H1 (cell line): Measurements from ENCODE around the gene NLRP6. TPM values are rescaled to one million over a fixed set of nuclear protein-coding genes. Genes with fewer than 3 reads are reported as not detected.
A peak's percentile ranks its signal among the peaks of the same experiment; 100 is the strongest.

Experiments used
- CTCF ChIA-PET: fragments of 300-600 bp; sonication (Branson Sonifier 250); formaldehyde crosslinking; loops from one replicate; lab custom pipeline; 2021; ENCODE audit not compliant: partially characterized antibody; lab: Charles Lee
- POLR2A ChIA-PET: fragments of 300-600 bp; sonication (Branson Sonifier 250); formaldehyde crosslinking; loops from one replicate; lab custom pipeline; 2021; ENCODE audit warnings: inconsistent platforms; ENCODE audit not compliant: partially characterized antibody; lab: Charles Lee
- DNase-seq, 2 experiments: peaks; one replicate each; pipeline versions ENCODE4 v3.0.0 to v3.0.0-alpha.2; 2010 to 2022; ENCODE audit warnings: low spot score in 2 of 2, low read depth in 1 of 2, mixed read lengths in 1 of 2
- FAIRE-seq: peaks from 2 replicates; lab custom pipeline; 2011; peaks lifted over from hg19 to GRCh38; lab: Jason Lieb, UNC
- H2AFZ ChIP-seq: 2 replicates; pipeline ENCODE4 v1.8.1; 2012; ENCODE audit warnings: low read length, inconsistent platforms
- H2AK5ac ChIP-seq: 2 replicates; pipeline ENCODE4 v1.6.1; 2013; ENCODE audit warnings: low read depth, low read length
- H2BK120ac ChIP-seq: replicated peaks from 2 replicates; pipeline ENCODE3; 2013; ENCODE audit warnings: low read depth, low read length, inconsistent platforms
- H2BK12ac ChIP-seq: 2 replicates; pipeline ENCODE4 v1.6.1; 2013; ENCODE audit warnings: low read depth, low read length
- H2BK15ac ChIP-seq: 2 replicates; pipeline ENCODE4 v1.6.1; 2013; ENCODE audit warnings: low read length
- H2BK20ac ChIP-seq: 2 replicates; pipeline ENCODE4 v1.6.1; 2013; ENCODE audit warnings: low read length
- H2BK5ac ChIP-seq: 2 replicates; pipeline ENCODE4 v1.6.1; 2013; ENCODE audit warnings: low read depth, low read length
- H3K14ac ChIP-seq: 2 replicates; pipeline ENCODE4 v1.6.1; 2013; ENCODE audit warnings: inconsistent platforms; ENCODE audit not compliant: insufficient read length
- H3K18ac ChIP-seq: 2 replicates; pipeline ENCODE4 v1.6.1; 2013; ENCODE audit warnings: low read length; ENCODE audit errors: extremely low read depth
- H3K23ac ChIP-seq: 2 replicates; pipeline ENCODE4 v1.6.1; 2013; ENCODE audit warnings: inconsistent platforms; ENCODE audit not compliant: insufficient read length
- H3K23me2 ChIP-seq: 2 replicates; pipeline ENCODE4 v1.6.1; 2013; ENCODE audit warnings: low read depth, low read length
- H3K27ac ChIP-seq: 2 replicates; pipeline ENCODE4 v1.6.1; 2011; ENCODE audit warnings: low read depth, low read length, inconsistent platforms
- H3K27me3 ChIP-seq, 4 experiments: replicated peaks in 1 of 4; 1 replicate in 1 of 4; 2 replicates in 3 of 4; pipeline versions ENCODE4 v1.6.1 to v1.8.1; 2011 to 2013; ENCODE audit warnings: low read length in 3 of 4, mild to moderate bottlenecking in 3 of 4, inconsistent platforms in 2 of 4, mixed read lengths in 2 of 4, moderate library complexity in 1 of 4; ENCODE audit not compliant: control insufficient read depth in 3 of 4, insufficient read depth in 3 of 4; ENCODE audit errors: extremely low read depth in 1 of 4
- H3K36me3 ChIP-seq, 4 experiments: 2 replicates each; pipeline versions ENCODE4 v1.6.1 to v1.8.1; 2011 to 2013; ENCODE audit warnings: mild to moderate bottlenecking in 4 of 4, low read length in 3 of 4, moderate library complexity in 2 of 4, control low read depth in 1 of 4, inconsistent platforms in 1 of 4; ENCODE audit not compliant: insufficient read depth in 4 of 4, control insufficient read depth in 2 of 4
- H3K4ac ChIP-seq: replicated peaks from 2 replicates; pipeline ENCODE3; 2013; ENCODE audit warnings: low read length, low read depth, mixed read lengths, inconsistent platforms; ENCODE audit not compliant: insufficient read length
- H3K4me1 ChIP-seq, 4 experiments: replicated peaks in 1 of 4; 1 replicate in 1 of 4; 2 replicates in 3 of 4; pipeline versions ENCODE4 v1.6.1 to v1.8.1; 2011 to 2013; ENCODE audit warnings: low read length in 3 of 4, inconsistent platforms in 2 of 4, mixed read lengths in 1 of 4; ENCODE audit not compliant: insufficient read depth in 4 of 4, control insufficient read depth in 3 of 4
- H3K4me2 ChIP-seq, 2 experiments: 2 replicates each; pipeline versions ENCODE4 v1.6.1 to v1.8.1; 2011 to 2013; ENCODE audit warnings: low read depth in 2 of 2, low read length in 2 of 2, control low read depth in 1 of 2, inconsistent platforms in 1 of 2, mild to moderate bottlenecking in 1 of 2; ENCODE audit not compliant: insufficient read depth in 1 of 2
- H3K4me3 ChIP-seq, 4 experiments: fragments of 200-600, 300-600 bp in 1 of 4; sonication (generic), shearing (Covaris generic), sonication (Bioruptor Twin) in 1 of 4; 2 replicates each; pipeline versions ENCODE4 v1.5.1 to v1.8.1; 2011 to 2016; ENCODE audit warnings: low read length in 4 of 4, low read depth in 3 of 4, control low read depth in 2 of 4, inconsistent platforms in 2 of 4, mild to moderate bottlenecking in 2 of 4, mixed read lengths in 1 of 4, moderate library complexity in 1 of 4; ENCODE audit not compliant: insufficient read depth in 2 of 4; ENCODE audit errors: extremely low read depth in 1 of 4
- H3K56ac ChIP-seq: replicated peaks from 2 replicates; pipeline ENCODE3; 2013; ENCODE audit warnings: low read depth, mild to moderate bottlenecking, mixed read lengths, low read length, inconsistent platforms; ENCODE audit not compliant: insufficient read length
- H3K79me1 ChIP-seq: 2 replicates; pipeline ENCODE4 v1.6.1; 2013; ENCODE audit warnings: low read depth, low read length, control low read depth
- H3K79me2 ChIP-seq, 2 experiments: 2 replicates each; pipeline versions ENCODE4 v1.6.1 to v1.8.1; 2012 to 2013; ENCODE audit warnings: low read length in 2 of 2, mild to moderate bottlenecking in 2 of 2, inconsistent platforms in 1 of 2; ENCODE audit not compliant: insufficient read depth in 2 of 2, control insufficient read depth in 1 of 2
- H3K9ac ChIP-seq, 4 experiments: replicated peaks in 1 of 4; 1 replicate in 1 of 4; 2 replicates in 3 of 4; pipeline versions ENCODE4 v1.6.1 to v1.8.1; 2011 to 2013; ENCODE audit warnings: low read depth in 3 of 4, low read length in 3 of 4, control low read depth in 2 of 4, mild to moderate bottlenecking in 2 of 4, moderate library complexity in 2 of 4, inconsistent platforms in 1 of 4; ENCODE audit errors: extremely low read depth in 1 of 4
- H3K9me3 ChIP-seq, 2 experiments: 2 replicates each; pipeline versions ENCODE4 v1.6.1 to v1.8.1; 2012 to 2013; ENCODE audit warnings: mild to moderate bottlenecking in 2 of 2, moderate library complexity in 2 of 2, control low read depth in 1 of 2, inconsistent platforms in 1 of 2, low read depth in 1 of 2, low read length in 1 of 2, mixed read lengths in 1 of 2; ENCODE audit not compliant: insufficient read depth in 2 of 2
- H4K20me1 ChIP-seq, 2 experiments: replicated peaks in 1 of 2; 2 replicates each; pipeline versions ENCODE3 to v1.8.1; 2011 to 2013; ENCODE audit warnings: inconsistent platforms in 2 of 2, low read length in 2 of 2, mild to moderate bottlenecking in 1 of 2; ENCODE audit not compliant: insufficient read depth in 2 of 2, control insufficient read depth in 1 of 2
- H4K5ac ChIP-seq: 2 replicates; pipeline ENCODE4 v1.6.1; 2013; ENCODE audit warnings: low read length, low read depth, mixed read lengths, inconsistent platforms; ENCODE audit not compliant: insufficient read length
- H4K8ac ChIP-seq: 2 replicates; pipeline ENCODE4 v1.8.0; 2013; ENCODE audit warnings: mild to moderate bottlenecking, moderate library complexity, low read length, inconsistent platforms; ENCODE audit not compliant: insufficient read depth; ENCODE audit errors: extremely low read depth
- H4K91ac ChIP-seq: replicated peaks from 2 replicates; pipeline ENCODE3; 2013; ENCODE audit warnings: low read length, mixed read lengths, inconsistent platforms; ENCODE audit not compliant: insufficient read length
- KDM5A ChIP-seq: fragments of 200-600 bp; IDR thresholded peaks from 2 replicates; pipeline ENCODE4 v1.7.1; 2012; ENCODE audit warnings: mild to moderate bottlenecking, low read length, inconsistent platforms, mixed read lengths
- WGBS, 2 experiments: shearing (Covaris generic) in 1 of 2; methylation state at CpG; one replicate each; pipeline versions ENCODE4 v1.1.6 to v1.1.7; 2013 to 2015; ENCODE audit warnings: low lambda C conversion rate in 2 of 2, mixed read lengths in 2 of 2, inconsistent platforms in 1 of 2, low coverage in 1 of 2, missing lambda C conversion rate in 1 of 2; ENCODE audit not compliant: insufficient replicate concordance in 2 of 2, insufficient coverage in 1 of 2, insufficient read length in 1 of 2; ENCODE audit errors: extremely low coverage in 1 of 2, missing lambda C conversion rate in 1 of 2; 5-methylcytosine and 5-hydroxymethylcytosine counted together
- polyA plus RNA-seq, 7 experiments: library from polyadenylated mRNA; depleted of rRNA in 3 of 7; stranded (reverse) in 5 of 7; unstranded in 2 of 7; fragments of >200 nt in 5 of 7; fragments of 200-250 nt in 2 of 7; gene quantifications; 1 replicate in 5 of 7; 2 replicates in 1 of 7; 4 replicates in 1 of 7; pipeline versions ENCODE4 v1.2.1 to v1.2.3, GENCODE V29; 2011 to 2013; ENCODE audit warnings: missing spikeins in 2 of 7, mixed read lengths in 2 of 7
- total RNA-seq: library from RNA; stranded (reverse); fragmentation: NEBNext Ultra II Directional; extraction: Animal tissue kit (Norgen Biotek cat#: 25700); gene quantifications from 2 replicates; pipeline ENCODE4 v1.2.1, GENCODE V29; 2021

Gene NLRP6
- total and polyA plus RNA-seq, 2 of the 8 experiments (the other 6 are each of a cell fraction or from before 2014, with no cell fraction given): not detected

- Histone ChIP-seq H3K9ac (no peak overlapping the region), H2AK5ac (0 out of 2 replicates have a peak overlapping the region, but pooled peaks have one; percentile 40), H3K36me3 (no peaks in the 10 kb centered on the region), H2BK5ac (peak overlapping the region; percentile 88; the same call in 1 of the 2 replicates), H3K4me3 (no peak overlapping the region), H3K18ac (no peak overlapping the region), H3K79me2 (no peaks in the 10 kb centered on the region), H2BK120ac (peak overlapping the region; percentile 92), H3K4ac (peak overlapping the region; percentile 32), H3K4me1 (peaks cover 0 to 14% (median 9%) of the 10 kb centered on the region in 4 experiments; a peak in 6 of 7 replicates)
- CTCF ChIA-PET: interaction anchor here (0.9 to 8.6 kb wide), 6 partner anchors 10 to 80 kb away, joined by 3 to 88 read pairs (median 5); no protein-coding TSS in a partner anchor
- TF ChIP-seq KDM5A: no peak
- TF ChIP-seq, all 59 proteins: peak for 0
- Histone ChIP-seq H3K27me3 (peaks cover 5 to 16% (median 13%) of the 10 kb centered on the region in 4 experiments; a peak in 6 of 7 replicates), H3K27ac (no peak overlapping the region; the same call in 1 of the 2 replicates), H2AFZ (no peak overlapping the region), H3K56ac (no peak overlapping the region), H3K9me3 (peaks cover 0 to 3% of the 10 kb centered on the region in 2 experiments; a peak in 1 of 4 replicates), H4K5ac (peak overlapping the region; percentile 38), H2BK20ac (no peak overlapping the region), H3K23me2 (peaks cover 5% of the 10 kb centered on the region; the same call in 1 of the 2 replicates), H3K4me2 (no peak overlapping the region), H2BK12ac (peak overlapping the region; percentile 39; the same call in 1 of the 2 replicates), H3K14ac (no peak overlapping the region), H4K20me1 (no peaks in the 10 kb centered on the region), H4K8ac (peak overlapping the region; percentile 82; the same call in 1 of the 2 replicates), H3K23ac (no peak overlapping the region), H3K79me1 (no peaks in the 10 kb centered on the region), H2BK15ac (0 out of 2 replicates have a peak overlapping the region, but pooled peaks have one; percentile 72), H4K91ac (peak overlapping the region; percentile 74)
- 85% methylated on average over 22 of the region's 24 CpGs; no CpG with 5 or more reads in 1 of the 2 experiments for WGBS, 2 experiments
- DNase-seq (peak in 1 of 2 experiments; percentile 45), FAIRE-seq (no peak)
- POLR2A ChIA-PET: interaction anchor here (1.1 to 7.7 kb wide), 7 partner anchors 8 to 87 kb away, joined by 3 to 51 read pairs (median 5); partner anchors contain the start of gene IFITM5
These were observed 6.2 kb downstream of the NLRP6 start for GRCh38 chr11:284105-285020.
